ENCODE measurements around the gene DCDC2C.
"Not testable (repeated sequence)": the region's sequence is repeated elsewhere in the genome, so short reads cannot be mapped to it uniquely, and the experiment has no call there.

DCDC2C gene, protein sequence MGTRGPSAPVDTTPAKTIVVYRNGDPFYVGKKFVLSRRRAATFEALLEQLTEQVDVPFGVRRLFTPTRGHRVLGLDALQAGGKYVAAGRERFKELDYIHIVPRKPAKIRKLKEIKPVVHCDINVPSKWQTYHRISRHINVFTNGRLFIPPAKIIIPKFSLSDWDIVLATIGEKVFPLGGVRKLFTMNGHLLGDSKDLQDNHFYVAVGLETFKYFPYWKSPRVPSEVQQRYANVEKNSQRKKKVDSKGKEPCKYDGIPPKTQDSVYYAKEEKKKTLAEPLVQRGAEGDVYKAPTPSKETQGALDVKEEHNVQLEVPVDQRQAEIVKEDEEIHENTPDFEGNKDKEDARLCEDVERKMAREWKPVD

DNA sequence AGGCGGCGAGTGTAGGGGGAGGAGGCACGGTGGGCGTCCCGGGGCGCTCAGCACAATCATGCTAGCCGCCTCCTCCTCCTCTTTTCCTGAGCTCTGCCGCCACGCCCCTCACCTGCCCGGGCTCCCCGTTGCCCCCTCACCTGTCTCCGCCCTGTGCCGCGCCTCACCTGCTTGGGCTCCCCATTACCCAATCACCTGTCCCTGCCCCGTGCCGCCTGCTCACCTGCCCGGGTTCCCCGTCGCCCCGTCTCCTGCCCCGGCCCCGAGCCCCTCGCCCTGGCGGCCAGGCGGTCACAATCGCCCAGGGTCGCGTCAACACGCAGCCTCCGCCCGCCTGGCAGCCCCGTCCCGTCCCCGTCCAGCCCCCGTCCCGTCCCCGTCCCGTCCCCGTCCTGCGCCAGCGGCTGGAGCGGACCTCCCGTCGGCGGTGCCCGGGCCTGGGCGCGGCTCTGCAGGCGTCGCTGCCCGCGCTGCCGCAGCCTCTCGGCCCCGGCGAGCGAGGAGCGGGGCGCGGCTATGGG is at the start of gene DCDC2C:
Gene DCDC2C, plus strand, starts transcription at position 340 of the 521 bp plus-strand sequence. Its CDS starts 177 bp downstream, at position 517.
- no peak for DNase-seq

DNA sequence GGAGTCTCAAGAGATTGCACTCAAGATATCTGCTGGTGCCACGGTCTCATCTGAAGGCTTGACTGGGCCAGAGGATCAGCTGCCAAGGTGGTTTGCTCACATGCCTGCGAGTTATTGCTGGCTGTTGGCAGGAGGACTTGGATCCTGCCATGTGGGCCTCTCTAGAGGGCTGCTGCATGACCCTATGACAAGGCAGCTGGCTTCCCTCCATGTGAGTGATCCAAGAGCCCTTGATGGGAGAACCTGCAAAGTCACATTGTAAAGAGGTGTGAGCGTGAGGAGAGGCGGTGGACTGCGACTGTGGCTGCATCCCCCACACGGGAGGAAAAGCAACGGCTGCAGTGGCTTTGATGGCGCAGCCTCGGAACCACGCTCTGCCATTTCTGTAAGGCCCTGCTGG is 49.4 kb upstream of the DCDC2C start:
- no peak for DNase-seq

DNA sequence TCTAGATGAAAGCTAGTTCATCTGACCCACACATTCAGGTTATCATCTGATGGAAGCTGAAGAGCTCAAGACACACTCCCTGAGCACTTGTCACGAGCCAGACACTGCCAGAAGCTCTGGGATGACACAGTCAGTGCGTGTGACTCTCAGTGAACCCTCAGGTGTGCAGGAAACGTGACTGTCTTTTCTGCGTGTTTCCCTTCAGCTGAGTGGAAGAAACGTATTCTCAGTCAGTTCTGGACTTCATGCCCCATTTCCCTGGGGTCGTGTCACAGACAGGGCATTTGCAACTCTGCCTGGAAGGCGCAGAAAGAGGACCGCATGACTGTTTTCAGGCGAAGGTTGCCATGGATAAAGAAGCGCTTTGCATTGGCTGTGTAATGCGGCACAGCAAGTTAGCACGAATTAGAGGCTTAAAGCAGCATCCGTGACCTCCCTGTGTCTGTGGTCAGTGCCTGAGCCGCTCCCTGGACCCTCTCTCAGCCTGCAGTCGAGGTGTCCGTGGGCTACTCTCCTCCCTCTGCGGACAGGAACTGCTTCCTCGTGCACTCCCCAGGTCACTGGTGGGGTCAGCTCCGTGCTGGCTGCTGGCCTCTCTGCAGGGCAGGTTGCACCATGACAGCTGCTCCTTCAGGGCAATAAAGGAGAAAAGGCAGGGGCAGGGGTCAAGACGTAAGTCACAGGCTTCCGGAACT is 48.7 kb upstream of the DCDC2C start:
- no peak for DNase-seq

DNA sequence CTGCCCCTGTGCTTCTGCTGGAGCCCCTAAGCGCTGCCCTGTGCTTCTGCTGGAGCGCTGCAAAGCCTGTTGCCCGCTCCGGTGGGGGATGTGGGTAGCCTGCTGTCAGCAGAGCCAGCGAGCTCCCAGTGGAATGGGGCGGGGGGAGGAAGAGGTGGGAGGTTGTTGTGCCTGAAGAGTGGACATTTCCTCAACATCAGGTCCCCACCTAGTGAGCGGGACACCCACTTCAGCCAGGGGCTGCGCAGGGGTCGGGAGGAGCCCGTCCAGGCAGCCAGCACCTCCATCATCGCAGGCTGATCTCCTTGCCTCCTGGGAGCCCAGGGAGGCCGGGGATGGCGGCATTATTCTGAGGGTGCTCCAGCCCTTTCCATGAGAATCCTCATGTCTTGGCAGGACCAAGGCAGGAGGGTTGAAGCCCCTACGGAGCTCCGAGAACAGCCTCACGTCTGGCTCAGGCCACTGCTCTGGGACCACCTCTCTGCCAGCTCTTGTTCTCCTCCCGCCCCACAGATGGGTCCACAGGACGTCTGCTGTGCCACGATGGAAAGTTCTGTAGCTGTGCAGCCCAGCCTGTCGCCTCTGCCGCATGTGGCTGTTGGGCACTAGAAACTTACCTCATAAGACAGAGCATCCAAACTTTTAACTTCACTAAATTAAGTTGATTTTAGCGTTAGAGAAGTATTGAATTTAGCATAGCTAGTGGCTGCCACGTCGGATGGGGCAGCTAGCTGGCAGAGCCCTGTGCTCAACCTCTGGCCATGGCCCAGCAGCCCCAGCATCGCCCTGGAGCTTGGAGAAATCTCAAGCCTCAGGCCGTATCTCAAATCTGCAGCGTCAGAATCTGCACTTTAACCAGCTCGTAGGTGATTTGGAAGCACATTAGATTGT is 47.3 kb upstream of the DCDC2C start:
- DNase-seq, result no peak

DNA sequence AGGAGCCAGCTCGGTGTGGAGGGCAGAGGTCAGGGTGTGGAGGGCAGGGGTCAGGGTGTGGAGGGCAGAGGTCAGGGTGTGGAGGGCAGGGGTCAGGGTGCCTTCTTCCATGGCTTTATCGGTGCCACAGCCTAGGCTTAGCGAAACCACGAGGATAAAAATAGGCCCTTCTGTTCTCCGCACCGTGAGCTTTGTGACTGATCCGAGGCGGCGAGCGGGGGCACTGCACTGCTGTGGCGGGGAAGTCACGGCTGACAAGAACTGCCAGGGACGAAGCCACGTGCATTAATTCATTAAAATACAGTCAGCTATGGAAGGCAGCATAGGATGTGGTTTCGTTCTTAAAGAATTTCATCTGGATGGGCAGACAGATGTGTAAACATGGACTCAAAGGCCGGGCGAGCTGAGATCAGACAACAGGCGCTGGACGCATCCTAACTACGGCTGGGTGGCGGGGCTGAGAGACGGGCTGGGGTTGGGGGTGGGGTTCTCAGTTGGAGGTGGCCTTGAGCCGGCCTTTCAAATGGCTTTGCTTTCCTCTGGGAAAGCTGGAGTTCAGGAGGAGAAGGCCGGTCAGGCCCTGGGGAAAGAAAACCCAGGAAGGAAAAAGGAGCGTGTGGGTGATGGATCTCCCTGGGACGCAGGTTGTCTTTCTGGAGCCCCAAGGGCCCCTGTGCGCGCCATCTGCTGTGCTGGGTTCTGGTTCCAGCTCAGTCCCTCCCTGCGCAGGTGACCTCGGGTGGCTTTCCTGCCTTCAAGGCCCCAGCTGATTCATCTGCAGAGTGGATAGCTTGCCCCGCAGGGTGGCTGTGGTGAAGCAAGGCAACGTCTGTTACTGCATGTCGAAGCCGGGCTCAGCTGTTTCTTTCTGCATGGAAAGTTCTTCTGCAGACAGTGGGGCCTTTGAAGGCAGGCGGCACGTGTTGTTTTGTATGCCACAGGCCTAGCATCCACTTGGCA is 46.3 kb upstream of the DCDC2C start:
- DNase-seq, result no peak

DNA sequence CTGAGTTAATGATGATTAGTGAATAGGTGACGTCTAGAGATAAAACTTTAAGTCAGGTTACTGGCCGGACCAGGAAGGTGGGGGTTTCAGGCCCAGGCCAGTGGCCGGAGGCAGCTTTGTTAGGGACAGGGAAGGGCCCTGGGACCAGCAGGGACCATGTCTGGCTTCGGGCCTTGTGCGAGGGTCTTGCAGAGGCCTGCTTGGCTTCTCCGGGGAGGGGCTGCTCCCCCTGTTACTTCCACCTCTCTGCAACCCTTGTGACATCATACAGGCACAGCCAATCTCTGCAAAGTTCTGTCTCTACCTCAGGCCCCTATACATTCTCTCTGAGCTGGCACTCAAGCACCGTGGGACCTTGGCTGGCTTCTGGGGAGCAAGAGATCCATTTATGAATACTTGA is 45.5 kb upstream of the DCDC2C start, which contains the start of gene ALLC:
Gene ALLC, plus strand, starts transcription at position 320 of the 400 bp plus-strand sequence. CDS start 12,958 bp downstream, outside the sequence.
- no peak for DNase-seq

DNA sequence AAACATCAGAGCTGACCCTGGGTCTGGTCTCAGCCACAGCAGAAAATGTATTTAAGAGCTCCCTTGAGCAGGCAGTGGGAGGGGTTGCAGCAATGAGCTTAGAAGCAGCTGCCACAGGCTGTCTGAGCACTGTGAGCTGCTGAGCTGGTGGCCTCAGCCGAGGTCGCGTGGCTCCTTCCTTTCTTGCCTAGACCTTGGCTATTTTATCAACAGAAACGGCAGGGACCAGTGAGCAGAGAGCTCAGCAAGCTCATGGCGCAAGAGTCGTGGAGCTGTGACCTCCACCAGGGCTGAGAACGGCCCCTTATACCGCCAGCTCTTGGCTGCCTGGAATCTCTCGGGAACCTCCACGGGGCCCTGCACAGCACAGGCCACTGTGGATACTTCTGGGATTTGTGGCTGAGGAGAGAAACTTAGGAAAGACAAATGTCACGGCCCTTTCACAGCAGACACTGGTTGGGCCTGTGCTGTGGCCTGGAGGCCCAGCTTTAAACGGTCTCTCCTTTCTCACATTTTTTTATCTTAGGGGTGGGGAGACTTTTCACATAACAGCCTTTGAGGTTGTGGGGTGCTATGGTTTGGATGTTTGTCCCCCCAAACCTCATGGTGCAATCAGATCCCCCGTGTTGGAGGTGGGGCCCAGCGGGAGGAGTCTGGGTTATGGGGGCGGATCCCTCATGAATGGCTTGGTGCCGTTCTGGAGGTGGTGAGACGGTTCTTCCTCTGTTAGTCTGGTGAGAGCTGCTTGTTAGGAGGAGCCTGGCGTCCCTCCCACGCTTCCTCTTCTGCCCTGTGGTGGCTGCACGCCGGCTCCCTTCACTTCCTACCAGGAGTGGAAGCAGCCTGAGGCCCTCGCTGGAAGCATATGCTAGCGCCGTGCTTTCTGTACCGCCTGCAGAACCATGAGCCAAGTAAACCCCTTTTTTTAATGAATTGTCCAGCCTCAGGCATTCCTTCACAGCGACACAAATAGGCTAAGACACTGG is 43.6 kb upstream of the DCDC2C start:
- DNase-seq, result no peak

DNA sequence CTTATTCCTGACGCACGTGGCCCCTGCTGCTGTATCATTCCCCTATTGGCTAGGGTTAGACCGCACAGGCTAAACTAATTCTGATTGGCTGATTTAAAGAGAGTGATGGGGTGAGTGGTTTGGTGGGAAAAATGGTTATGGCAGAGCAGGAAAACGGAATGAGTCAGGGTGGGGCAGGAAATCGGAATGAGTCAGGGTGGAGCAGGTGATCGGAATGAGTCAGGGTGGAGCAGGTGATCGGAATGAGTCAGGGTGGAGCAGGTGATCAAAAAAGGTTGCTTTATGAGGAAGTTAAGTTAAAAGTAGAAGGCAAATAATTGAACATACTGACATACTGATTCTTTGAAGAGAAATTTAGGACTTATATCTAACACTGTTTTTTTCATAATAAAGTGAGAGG is 42.7 kb upstream of the DCDC2C start:
- not testable (repeated sequence) for DNase-seq

DNA sequence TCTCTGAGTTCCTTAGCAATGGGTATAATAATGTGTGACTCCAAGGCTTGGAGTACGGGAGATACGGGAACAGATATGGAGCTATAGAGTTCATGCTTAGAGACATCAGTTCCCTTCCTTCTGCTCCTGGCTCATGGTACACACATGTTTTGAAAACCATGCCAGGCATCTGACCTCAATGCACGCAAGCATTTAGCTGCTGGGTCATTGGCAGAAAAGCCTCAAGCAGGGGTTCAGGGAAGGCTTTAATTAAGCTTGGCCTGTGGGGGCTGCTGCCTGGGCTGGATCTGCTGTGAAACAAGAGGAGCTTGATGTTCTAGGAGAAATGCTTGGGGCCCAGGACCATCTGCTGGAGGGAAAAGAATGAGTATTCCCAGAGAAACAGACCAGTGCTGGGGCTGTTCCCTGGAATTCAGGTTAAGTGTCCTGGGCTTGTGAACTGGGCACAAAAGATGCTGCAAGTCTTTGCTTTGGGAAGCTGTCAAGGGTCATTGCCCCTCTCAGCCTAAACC is 42.2 kb upstream of the DCDC2C start:
- no peak for DNase-seq

DNA sequence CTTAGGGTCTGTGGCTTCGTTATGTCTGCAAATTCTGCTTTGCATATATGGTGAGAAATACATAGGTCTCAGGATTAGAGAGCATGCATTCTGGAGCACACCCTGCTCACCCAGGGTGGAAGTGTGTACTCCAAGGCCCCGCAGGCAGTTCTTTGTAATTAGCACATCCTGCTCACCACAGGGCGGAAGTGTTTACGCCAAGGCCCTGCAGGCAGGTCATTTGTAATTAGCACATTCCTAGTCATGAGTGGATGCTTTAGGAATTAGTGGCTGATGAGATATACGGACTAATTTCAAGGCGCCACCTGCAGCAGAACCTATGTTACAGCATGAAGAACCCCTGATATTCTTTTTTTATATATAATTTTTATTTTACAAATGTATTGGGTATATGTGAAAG is 41.1 kb upstream of the DCDC2C start:
- DNase-seq, result no peak

DNA sequence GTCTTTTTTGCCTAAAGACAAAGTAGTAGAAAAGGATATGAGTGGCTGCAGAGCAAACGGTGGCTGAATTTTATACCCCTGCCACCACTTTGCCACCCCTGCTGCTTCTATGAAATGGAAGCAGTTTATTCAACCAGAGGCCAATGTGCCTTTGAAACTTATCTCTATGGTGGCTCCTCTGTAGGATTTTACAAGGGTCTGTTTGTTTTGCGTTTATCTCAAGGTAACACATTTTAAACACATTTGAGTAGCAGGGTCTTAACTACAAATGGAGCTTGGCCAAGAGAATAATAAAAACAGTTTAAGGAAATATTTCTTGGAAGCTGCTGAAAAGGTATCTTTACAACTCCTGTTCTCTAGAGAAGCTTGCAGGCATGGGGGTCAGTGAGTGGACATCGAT is 39.3 kb upstream of the DCDC2C start:
- no peak for DNase-seq

DNA sequence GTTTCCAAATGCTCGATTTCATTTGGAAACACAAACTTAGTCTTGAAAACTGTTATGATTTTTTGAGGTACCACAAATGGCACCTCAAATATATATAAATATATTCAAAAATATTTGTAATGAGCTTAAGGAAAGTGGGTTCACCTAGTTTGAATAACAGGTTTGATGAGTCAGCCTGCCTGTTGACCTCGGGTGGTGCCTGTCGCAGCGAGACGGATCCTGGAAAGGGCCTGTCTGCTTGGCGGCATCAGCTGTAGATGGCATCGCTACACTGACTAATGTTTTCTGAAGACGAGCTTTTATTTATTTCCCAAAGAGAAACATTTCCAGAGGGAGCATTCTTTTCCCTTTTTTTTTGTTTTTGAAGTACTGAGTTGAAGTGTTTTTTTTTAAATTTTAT is 38.5 kb upstream of the DCDC2C start:
- no peak for DNase-seq

DNA sequence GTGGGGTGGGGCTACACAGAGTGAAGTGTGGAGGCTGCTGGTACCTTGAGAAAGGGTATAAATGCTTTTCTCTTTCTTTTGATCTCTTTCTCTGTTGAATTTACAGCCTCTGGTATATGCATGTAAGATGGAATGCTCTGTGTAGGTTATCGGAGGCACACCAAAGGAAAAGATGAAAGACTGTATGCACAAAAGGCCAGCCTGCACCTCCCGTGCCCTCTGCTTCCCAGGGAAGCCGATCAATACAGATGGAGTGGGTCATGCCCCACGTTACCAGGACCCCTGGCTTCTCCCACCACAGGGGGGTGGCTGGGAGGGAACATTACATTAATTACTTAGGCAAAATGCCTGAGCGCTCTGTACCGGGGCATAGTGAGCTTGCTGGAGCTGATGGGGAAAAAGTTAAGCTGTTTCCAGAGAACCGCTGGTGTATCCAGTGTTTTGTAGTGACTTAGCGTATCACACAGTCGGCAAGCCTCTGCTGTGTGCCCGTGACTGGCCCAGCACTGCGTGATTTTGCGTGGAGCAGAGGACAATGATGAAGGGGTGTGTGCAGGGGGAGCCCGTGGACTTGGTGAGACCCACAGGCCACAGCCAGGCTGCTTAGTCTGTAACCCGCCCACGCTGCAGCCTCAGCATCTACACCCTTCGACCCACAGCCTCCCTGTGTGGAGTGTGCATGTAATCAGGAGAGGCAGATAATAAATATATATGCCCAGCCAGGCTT is 37.3 kb upstream of the DCDC2C start:
- DNase-seq, result no peak

DNA sequence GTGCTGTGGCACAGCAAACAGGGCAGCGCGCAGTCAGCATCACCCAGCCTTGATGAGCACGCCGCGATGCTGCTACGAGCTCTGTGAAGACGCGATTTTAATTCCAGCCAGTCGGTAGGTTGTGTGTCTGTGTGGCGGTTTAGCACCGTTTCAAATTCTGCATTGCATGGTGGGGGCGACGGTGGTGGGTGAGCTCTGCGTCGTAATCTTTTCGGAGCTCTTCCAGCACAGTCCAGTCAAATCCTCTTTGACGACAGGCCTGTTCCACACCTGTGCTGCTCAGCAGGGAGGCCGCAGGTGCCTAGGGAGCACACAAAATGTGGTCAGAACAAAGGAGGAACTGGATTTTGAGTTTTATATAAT is 36.8 kb upstream of the DCDC2C start:
- no peak for DNase-seq

DNA sequence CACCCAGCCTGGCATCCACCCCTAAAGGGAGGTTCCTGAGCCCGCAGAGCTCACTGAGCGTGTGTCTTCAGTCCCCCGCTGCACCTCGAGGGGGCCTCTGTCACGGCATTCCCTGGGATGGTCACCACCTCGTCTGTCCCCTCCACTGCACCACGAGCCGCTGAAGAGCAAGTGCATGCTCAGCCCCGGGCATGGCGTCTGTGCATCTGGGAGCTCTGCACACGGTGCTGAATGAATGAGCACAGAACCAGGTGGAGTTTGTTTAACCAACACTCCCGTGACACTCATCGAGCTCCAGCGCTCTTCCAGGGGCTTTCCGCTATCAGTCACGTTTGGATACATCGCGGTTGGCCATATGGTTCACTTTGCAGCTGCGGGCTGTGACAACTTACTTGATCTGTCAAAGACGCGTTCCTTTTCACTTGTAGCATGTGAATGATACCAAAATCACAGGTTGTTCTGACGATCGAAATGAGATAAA is 36.2 kb upstream of the DCDC2C start:
- no peak for DNase-seq

DNA sequence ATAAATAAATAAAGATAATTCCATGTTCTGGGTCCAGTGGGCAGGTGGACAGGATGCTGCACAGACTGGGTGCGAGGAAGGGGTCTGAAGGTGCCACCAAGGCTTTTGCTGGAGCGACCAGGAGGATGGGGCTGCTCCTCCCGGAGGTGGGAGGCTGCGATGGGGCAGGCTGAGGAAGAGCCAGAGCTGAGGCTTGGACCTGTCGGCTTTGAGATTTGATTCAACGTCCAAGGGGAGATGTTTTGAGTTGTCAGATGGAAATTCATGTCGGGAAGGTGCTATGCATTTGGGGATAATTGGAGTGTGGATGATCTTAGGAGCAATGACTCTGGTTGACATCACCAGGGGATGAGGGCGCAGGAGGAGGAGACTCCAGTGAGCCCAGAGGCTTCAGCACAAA is 33.7 kb upstream of the DCDC2C start:
- DNase-seq, result no peak

DNA sequence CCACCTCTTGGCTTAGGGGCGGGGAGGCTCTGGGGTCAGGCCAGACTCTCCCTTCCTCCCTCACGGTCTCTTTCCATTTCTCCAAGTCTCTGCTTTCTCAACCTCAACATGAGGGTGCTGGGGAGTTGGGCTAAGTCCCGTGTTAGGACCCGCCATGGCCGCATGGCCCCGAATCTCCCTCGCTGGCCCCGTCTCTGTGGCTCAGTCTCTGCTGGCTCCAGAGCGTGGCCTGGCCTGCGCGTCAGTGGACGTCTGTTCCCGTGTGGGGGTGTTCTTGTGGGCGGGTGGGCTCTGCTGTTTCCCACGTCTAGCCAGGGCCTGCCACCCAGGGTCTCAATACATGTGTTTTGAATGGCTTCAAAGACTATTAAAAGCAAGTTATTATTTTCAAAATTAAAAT is 33.0 kb upstream of the DCDC2C start:
- no peak for DNase-seq

DNA sequence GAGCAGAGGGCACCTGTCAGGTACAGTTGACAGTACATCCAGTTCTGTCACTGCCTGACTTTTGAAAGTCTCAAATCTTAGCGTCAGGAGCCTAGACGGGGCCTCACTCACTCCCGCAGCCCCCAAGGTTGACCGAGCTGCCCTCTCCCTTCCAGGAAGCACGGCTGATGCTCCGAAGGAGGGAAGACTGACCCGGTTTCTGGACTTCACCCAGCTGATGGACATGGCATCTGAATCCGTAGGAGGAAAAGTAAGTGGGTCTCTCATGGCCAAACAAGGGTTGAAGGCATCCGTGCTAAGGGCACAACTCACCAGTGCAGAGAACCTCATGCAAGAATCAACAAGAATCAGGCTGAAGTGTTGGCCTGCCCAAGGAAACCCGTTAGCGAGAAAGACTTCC is 32.4 kb upstream of the DCDC2C start:
- DNase-seq, result no peak

DNA sequence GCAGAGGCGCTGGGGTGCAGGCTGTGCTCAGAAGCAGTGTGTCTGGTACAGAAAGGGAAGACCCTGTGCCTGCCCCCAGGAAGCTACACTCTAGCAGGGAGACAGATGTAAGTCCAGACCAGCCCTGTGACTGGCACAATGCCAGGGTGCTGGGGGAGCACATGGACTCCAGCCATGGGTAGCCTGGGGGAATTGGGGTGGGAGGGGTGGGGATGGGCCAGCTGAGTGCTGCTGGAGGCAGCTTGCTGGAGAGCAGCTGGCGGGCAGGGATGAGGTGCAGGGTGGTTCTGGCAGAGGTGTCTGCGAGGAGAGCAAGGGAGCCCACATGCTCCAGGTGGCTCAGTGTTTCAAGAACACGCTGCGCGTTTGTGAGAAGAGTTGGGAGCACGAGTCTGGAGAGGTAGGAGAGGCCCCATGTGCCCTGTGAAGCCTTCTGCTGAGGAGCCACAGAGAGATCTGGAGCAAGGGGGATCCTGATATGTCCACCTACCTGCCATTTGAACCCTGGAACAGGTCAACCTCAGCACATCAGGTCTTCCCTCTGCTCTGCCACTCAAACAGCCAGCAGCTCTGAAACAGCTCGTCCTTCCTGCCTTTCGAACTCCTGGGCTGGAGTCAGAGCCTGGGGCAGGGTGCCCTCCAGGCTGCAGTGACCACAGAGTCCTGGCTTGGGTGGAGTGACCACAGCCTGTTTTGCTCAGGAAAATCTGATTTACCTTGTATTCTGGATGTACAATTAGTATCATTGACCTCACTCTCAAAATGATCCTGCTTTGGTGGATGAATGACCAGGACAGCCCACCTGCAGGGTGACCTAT is 30.3 kb upstream of the DCDC2C start:
- no peak for DNase-seq
